A549 (cell line): ENCODE results near the gene MAML3. TPM values are rescaled to one million over a fixed set of nuclear protein-coding genes. Genes with fewer than 3 reads are reported as not detected.
A peak's percentile ranks its signal among the peaks of the same experiment; 100 is the strongest.

Source experiments
- ATAC-seq, 2 experiments: fragments of 200-7000 bp in 1 of 2; fragments of >200 bp in 1 of 2; cut with Nextera tagmentation in 1 of 2; cut with Tn5 transposase in 1 of 2; 3 replicates each; pipeline versions ENCODE4 v1.8.0 to v1.9.1; 2018 to 2020; ENCODE audit warnings: mild to moderate bottlenecking in 1 of 2, moderate library complexity in 1 of 2
- CTCF ChIA-PET: fragments of 300-600 bp; sonication (Branson Sonifier 250); formaldehyde crosslinking; extraction: SDS; loops from one replicate; lab custom pipeline; 2021; ENCODE audit warnings: antibody characterized with exemption, inconsistent platforms; lab: Yijun Ruan, JAX
- POLR2A ChIA-PET: fragments of 350-600 bp; formaldehyde crosslinking; extraction: SDS; loops from one replicate; lab custom pipeline; 2021; ENCODE audit warnings: antibody characterized with exemption, inconsistent platforms; lab: Yijun Ruan, JAX
- DNase-seq, 2 experiments: peaks; one replicate each; pipeline versions ENCODE4 v3.0.0 to v3.0.0-alpha.2; 2011 to 2016; ENCODE audit warnings: low read depth in 1 of 2, low spot score in 1 of 2
- FAIRE-seq: peaks from 2 replicates; lab custom pipeline; 2011; peaks lifted over from hg19 to GRCh38; lab: Jason Lieb, UNC
- H3K27ac ChIP-seq, 2 experiments: fragments of >200 bp; sonication (Bioruptor Twin); formaldehyde crosslinking; 3 replicates each; pipeline ENCODE4 v1.5.1; 2016 to 2017
- H3K4me1 ChIP-seq: fragments of >200 bp; sonication (Bioruptor Twin); formaldehyde crosslinking; 3 replicates; pipeline ENCODE4 v1.6.1; 2016
- H3K4me2 ChIP-seq: fragments of >200 bp; sonication (Bioruptor Twin); formaldehyde crosslinking; 3 replicates; pipeline ENCODE4 v1.6.1; 2016
- H3K4me3 ChIP-seq: fragments of >200 bp; sonication (Bioruptor Twin); formaldehyde crosslinking; 3 replicates; pipeline ENCODE4 v1.5.1; 2016
- H3K9me3 ChIP-seq: fragments of >200 bp; sonication (Bioruptor Twin); formaldehyde crosslinking; 3 replicates; pipeline ENCODE4 v1.6.1; 2016
- BCL3 ChIP-seq: fragments of >200 bp; sonication (Bioruptor Twin); formaldehyde crosslinking; IDR thresholded peaks from 3 replicates; pipeline ENCODE4 v1.6.1; 2016
- BHLHE40 ChIP-seq: IDR thresholded peaks from 2 replicates; pipeline ENCODE4 v1.6.1; 2012; ENCODE audit warnings: low read depth, low read length, inconsistent platforms
- CHD2 ChIP-seq: fragments of 150-350 bp; IDR thresholded peaks from 2 replicates; pipeline ENCODE4 v1.6.1; 2014; ENCODE audit warnings: low read length; ENCODE audit not compliant: partially characterized antibody
- EHMT2 ChIP-seq: fragments of 200-600 bp; sonication (generic); IDR thresholded peaks from 2 replicates; pipeline ENCODE4 v1.6.1; 2016; ENCODE audit warnings: antibody characterized with exemption, low read depth, mild to moderate bottlenecking, moderate library complexity
- EP300 ChIP-seq, 2 experiments: fragments of >200 bp; sonication (Bioruptor Twin); formaldehyde crosslinking; IDR thresholded peaks; 2 replicates in 1 of 2; 3 replicates in 1 of 2; pipeline ENCODE4 v1.6.1; 2016 to 2017
- FOSB ChIP-seq: fragments of 250-450 bp; sonication (Bioruptor Pico); IDR thresholded peaks from 2 replicates; pipeline ENCODE4 v1.5.0; 2020; ENCODE audit warnings: mild to moderate bottlenecking, moderate library complexity
- FOXS1 ChIP-seq: fragments of 250-450 bp; sonication (Bioruptor Pico); IDR thresholded peaks from 2 replicates; pipeline ENCODE4 v1.5.0; 2020; ENCODE audit warnings: mild to moderate bottlenecking, moderate library complexity
- GATA3 ChIP-seq: IDR thresholded peaks from 2 replicates; pipeline ENCODE4 v1.6.1; 2012; ENCODE audit warnings: borderline replicate concordance
- HEYL ChIP-seq: fragments of 250-450 bp; sonication (Bioruptor Pico); IDR thresholded peaks from 2 replicates; pipeline ENCODE4 v1.8.0; 2021; ENCODE audit warnings: mild to moderate bottlenecking, moderate library complexity
- HOXA7 ChIP-seq: fragments of 250-450 bp; sonication (Bioruptor Pico); IDR thresholded peaks from 2 replicates; pipeline ENCODE4 v1.5.0; 2020; ENCODE audit warnings: mild to moderate bottlenecking, moderate library complexity
- HOXB13 ChIP-seq: fragments of 250-450 bp; sonication (Bioruptor Pico); IDR thresholded peaks from 2 replicates; pipeline ENCODE4 v1.5.0; 2020; ENCODE audit warnings: low read depth, mild to moderate bottlenecking, moderate library complexity
- HOXB5 ChIP-seq: fragments of 250-450 bp; sonication (Bioruptor Pico); IDR thresholded peaks from 2 replicates; pipeline ENCODE4 v1.5.0; 2020; ENCODE audit warnings: mild to moderate bottlenecking, moderate library complexity
- JUNB ChIP-seq: fragments of >200 bp; sonication (Bioruptor Twin); formaldehyde crosslinking; IDR thresholded peaks from 2 replicates; pipeline ENCODE4 v1.6.1; 2016
- KDM1A ChIP-seq: fragments of 200-600 bp; sonication (generic); IDR thresholded peaks from 2 replicates; pipeline ENCODE4 v1.6.1; 2016; ENCODE audit warnings: low read depth, mild to moderate bottlenecking
- MYC ChIP-seq: IDR thresholded peaks from 2 replicates; pipeline ENCODE4 v1.6.1; 2012; ENCODE audit warnings: mild to moderate bottlenecking, inconsistent platforms, low read length, improper control_type of control experiment, borderline replicate concordance
- NFE2L2 ChIP-seq: fragments of 150-350 bp; conservative IDR thresholded peaks from 2 replicates; pipeline ENCODE4 v1.6.1; 2014; ENCODE audit warnings: low read length
- PBX3 ChIP-seq: IDR thresholded peaks from 2 replicates; pipeline ENCODE4 v1.6.1; 2012
- POLR2AphosphoS2 ChIP-seq: conservative IDR thresholded peaks from 2 replicates; pipeline ENCODE4 v1.6.1; 2012; ENCODE audit warnings: low read length, improper control_type of control experiment, inconsistent platforms
- RAD21 ChIP-seq, 2 experiments: fragments of >200 bp in 1 of 2; sonication (Bioruptor Twin) in 1 of 2; formaldehyde crosslinking in 1 of 2; IDR thresholded peaks in 1 of 2; conservative IDR thresholded peaks in 1 of 2; 2 replicates in 1 of 2; 3 replicates in 1 of 2; pipeline ENCODE4 v1.6.1; 2012 to 2018; ENCODE audit warnings: inconsistent platforms in 1 of 2
- RARB ChIP-seq: fragments of 250-450 bp; sonication (Bioruptor Pico); IDR thresholded peaks from 2 replicates; pipeline ENCODE4 v1.8.0; 2021; ENCODE audit warnings: mild to moderate bottlenecking, moderate library complexity
- RCOR1 ChIP-seq: fragments of 150-350 bp; IDR thresholded peaks from 2 replicates; pipeline ENCODE4 v1.6.1; 2014; ENCODE audit warnings: antibody characterized with exemption, low read length, low read depth
- RNF2 ChIP-seq: fragments of 200-600 bp; sonication (generic); IDR thresholded peaks from 2 replicates; pipeline ENCODE4 v1.6.1; 2016; ENCODE audit warnings: low read depth, mild to moderate bottlenecking, antibody characterized with exemption, moderate library complexity, borderline replicate concordance
- SMC3 ChIP-seq: fragments of >200 bp; sonication (Bioruptor Twin); formaldehyde crosslinking; IDR thresholded peaks from 3 replicates; pipeline ENCODE4 v1.6.1; 2018; ENCODE audit warnings: inconsistent platforms
- SREBF2 ChIP-seq: fragments of 450-650 bp; IDR thresholded peaks from 2 replicates; pipeline ENCODE4 v1.6.1; 2014; ENCODE audit warnings: mild to moderate bottlenecking, moderate library complexity
- TFCP2L1 ChIP-seq: fragments of 250-450 bp; sonication (Bioruptor Pico); IDR thresholded peaks from 2 replicates; pipeline ENCODE4 v1.5.0; 2021; ENCODE audit warnings: mild to moderate bottlenecking
- TP53 ChIP-seq: fragments of 250-450 bp; sonication (Bioruptor Pico); IDR thresholded peaks from 2 replicates; pipeline ENCODE4 v1.5.0; 2021; ENCODE audit warnings: mild to moderate bottlenecking, moderate library complexity
- ZSCAN20 ChIP-seq: fragments of 250-450 bp; sonication (Bioruptor Pico); IDR thresholded peaks from 2 replicates; pipeline ENCODE4 v1.8.0; 2022; ENCODE audit warnings: mild to moderate bottlenecking, moderate library complexity
- WGBS: methylation state at CpG from one replicate; pipeline ENCODE4 v1.1.6; 2017; ENCODE audit errors: missing lambda C conversion rate; 5-methylcytosine and 5-hydroxymethylcytosine counted together
- polyA plus RNA-seq, 4 experiments: library from polyadenylated mRNA; depleted of rRNA in 3 of 4; stranded (reverse); fragments of >200 nt; fragmentation: RNase III in 1 of 4; extraction: RNeasy Plus Mini Kit Qiagen cat#74134 plus additional on column Dnase treatment in 1 of 4; gene quantifications; 2 replicates in 3 of 4; 3 replicates in 1 of 4; pipeline ENCODE4 v1.2.3, GENCODE V29; 2011 to 2017
- TF ChIP-seq, protein P1 (sequence below): fragments of 250-450 bp; sonication (Bioruptor Pico); IDR thresholded peaks from 2 replicates; pipeline ENCODE4 v1.5.0; 2020; ENCODE audit warnings: low read depth, mild to moderate bottlenecking, moderate library complexity
- TF ChIP-seq, protein P2 (sequence below): fragments of 450-650 bp; IDR thresholded peaks from 2 replicates; pipeline ENCODE4 v1.6.1; 2014; ENCODE audit warnings: antibody characterized with exemption

The MAML3 gene
- polyA plus RNA-seq, 2 of the 4 experiments (the other 2 are of a cell fraction), result 9.0 to 22.2 TPM

DNA sequence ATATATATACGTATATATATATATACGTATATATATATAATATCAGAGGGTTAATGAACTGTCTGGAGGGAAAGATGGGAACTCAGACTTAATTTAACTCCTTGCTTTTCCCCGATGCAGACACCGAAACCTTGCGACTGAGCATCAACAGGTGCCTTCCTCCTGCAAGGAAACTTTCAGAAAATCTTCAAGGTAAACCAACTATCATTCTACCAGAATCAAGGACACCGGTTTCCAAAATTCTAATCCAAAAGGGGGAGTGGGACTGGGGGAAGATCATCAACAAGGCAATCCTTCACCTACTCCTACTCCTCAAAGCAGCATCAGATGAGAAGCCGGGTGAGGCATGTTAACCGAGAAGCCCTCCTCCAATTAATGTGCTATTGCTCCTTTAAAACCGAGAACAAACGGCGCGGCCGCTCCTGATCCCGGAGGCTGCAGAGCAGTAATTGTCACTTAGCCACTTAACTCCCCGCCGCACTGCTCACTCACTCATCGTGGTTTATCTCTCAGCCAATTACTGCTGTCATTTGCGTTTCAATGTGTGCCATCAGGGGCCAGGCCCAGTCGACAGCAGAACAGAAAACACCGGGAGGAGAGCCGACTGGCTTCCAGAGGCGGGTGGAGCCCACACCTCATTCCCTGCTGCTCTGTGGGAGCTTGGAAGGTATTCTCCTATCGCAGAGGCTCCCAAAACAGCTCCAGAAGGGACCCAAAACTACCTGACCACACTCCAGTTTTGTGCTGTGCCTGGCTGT, 61.7 kb downstream of the MAML3 start:
- no peaks in the 10 kb centered on the region for H3K9me3 ChIP-seq
- peak overlapping the region; percentile 97 to 99 for H3K27ac ChIP-seq
- CTCF ChIA-PET, result no interaction called here
- H3K4me3 ChIP-seq, result peak overlapping the region; percentile 18; the same call in 2 of the 3 replicates
- DNase-seq, result peak in 1 of 2 experiments; percentile 53
- POLR2A ChIA-PET, result no interaction called here
- no peak for FAIRE-seq
- H3K4me1 ChIP-seq, result peaks cover 98% of the 10 kb centered on the region
- TF ChIP-seq FOSB (0 out of 2 replicates have a peak, but pooled peaks have one; percentile 33), RAD21 (conservative IDR thresholded peaks at IDR 0.05 in 1 of 2, IDR thresholded peaks at IDR 0.05 in 1 of 2) (peak in 1 of 2 experiments; percentile 25; a peak in 1 of 5 replicates), BCL3 (no peak), JUNB (no peak), EP300 (IDR thresholded peaks at IDR 0.05) (no peak), HOXB5 (CRISPR knock-in tag) (no peak), BHLHE40 (no peak), RNF2 (no peak), TP53 (CRISPR knock-in tag) (no peak), RCOR1 (no peak), SREBF2 (no peak), CHD2 (no peak), HOXA7 (CRISPR knock-in tag) (no peak), ZSCAN20 (CRISPR knock-in tag) (no peak), FOXS1 (CRISPR knock-in tag) (no peak), POLR2AphosphoS2 (no peak)
- peak overlapping the region; percentile 88 for H3K4me2 ChIP-seq
- 20% methylated on average over 19 of the region's 23 CpGs for WGBS
- ATAC-seq, result 0 out of 6 replicates have a peak, but pooled peaks of 1 of the 2 experiments have one; percentile 2

GRCh38 chr4:140091305-140091704, 62.7 kb downstream of the MAML3 start:
- H3K27ac ChIP-seq, result peak overlapping the region; percentile 97 to 99
- DNase-seq (no peak), FAIRE-seq (no peak), ATAC-seq (no peak)
- TF ChIP-seq MYC (no peak), SREBF2 (no peak), KDM1A (no peak), JUNB (no peak), TFCP2L1 (CRISPR knock-in tag) (no peak)
- TF ChIP-seq, protein P1, sequence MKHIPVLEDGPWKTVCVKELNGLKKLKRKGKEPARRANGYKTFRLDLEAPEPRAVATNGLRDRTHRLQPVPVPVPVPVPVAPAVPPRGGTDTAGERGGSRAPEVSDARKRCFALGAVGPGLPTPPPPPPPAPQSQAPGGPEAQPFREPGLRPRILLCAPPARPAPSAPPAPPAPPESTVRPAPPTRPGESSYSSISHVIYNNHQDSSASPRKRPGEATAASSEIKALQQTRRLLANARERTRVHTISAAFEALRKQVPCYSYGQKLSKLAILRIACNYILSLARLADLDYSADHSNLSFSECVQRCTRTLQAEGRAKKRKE, result no peak
- CTCF ChIA-PET, result interaction anchor here (0.6 to 1.3 kb wide), 7 partner anchors 16 to 435 kb away, joined by 3 to 5 read pairs (median 3); no protein-coding TSS in a partner anchor
- peaks cover 98% of the 10 kb centered on the region for H3K4me1 ChIP-seq
- POLR2A ChIA-PET, result interaction anchor here (0.8 to 0.9 kb wide), 2 partner anchors 57 to 91 kb away, joined by 3 to 4 read pairs; no protein-coding TSS in a partner anchor
- H3K9me3 ChIP-seq, result no peaks in the 10 kb centered on the region
- H3K4me3 ChIP-seq, result no peak overlapping the region
- peak overlapping the region; percentile 88 for H3K4me2 ChIP-seq

GRCh38 chr4:140090215-140090731, 63.7 kb downstream of the MAML3 start:
- Histone ChIP-seq H3K9me3 (no peaks in the 10 kb centered on the region), H3K4me1 (peaks cover 99% of the 10 kb centered on the region), H3K27ac (peak overlapping the region; percentile 97 to 99), H3K4me3 (no peak overlapping the region), H3K4me2 (peak overlapping the region; percentile 88)
- 11% methylated on average over 5 of the region's 5 CpGs for whole genome bisulfite sequencing
- CTCF ChIA-PET, result interaction anchor here (0.7 to 1.3 kb wide), 6 partner anchors 15 to 77 kb away, joined by 3 to 5 read pairs (median 3); no protein-coding TSS in a partner anchor
- FAIRE-seq, result peak; percentile 43
- DNase-seq, result peak; percentile 58 to 84
- ATAC-seq, result peak; percentile 14 to 62; a peak in 5 of 6 replicates
- POLR2A ChIA-PET, result interaction anchor here (0.8 to 1.3 kb wide), 2 partner anchors 22 to 60 kb away, joined by 3 to 5 read pairs; no protein-coding TSS in a partner anchor
- TF ChIP-seq SMC3 (peak; percentile 11; the same call in 1 of the 3 replicates), GATA3 (peak; percentile 97), HEYL (CRISPR knock-in tag) (no peak), JUNB (peak; percentile 69), HOXB13 (CRISPR knock-in tag) (no peak), MYC (no peak), NFE2L2 (0 out of 2 replicates have a peak, but pooled peaks have one; percentile 37), RAD21 (conservative IDR thresholded peaks at IDR 0.05 in 1 of 2, IDR thresholded peaks at IDR 0.05 in 1 of 2) (0 out of 5 replicates have a peak, but pooled peaks have one; percentile 3 to 22), PBX3 (0 out of 2 replicates have a peak, but pooled peaks have one; percentile 19), EHMT2 (no peak), RARB (CRISPR knock-in tag) (no peak), RCOR1 (no peak)
- TF ChIP-seq, protein P2, sequence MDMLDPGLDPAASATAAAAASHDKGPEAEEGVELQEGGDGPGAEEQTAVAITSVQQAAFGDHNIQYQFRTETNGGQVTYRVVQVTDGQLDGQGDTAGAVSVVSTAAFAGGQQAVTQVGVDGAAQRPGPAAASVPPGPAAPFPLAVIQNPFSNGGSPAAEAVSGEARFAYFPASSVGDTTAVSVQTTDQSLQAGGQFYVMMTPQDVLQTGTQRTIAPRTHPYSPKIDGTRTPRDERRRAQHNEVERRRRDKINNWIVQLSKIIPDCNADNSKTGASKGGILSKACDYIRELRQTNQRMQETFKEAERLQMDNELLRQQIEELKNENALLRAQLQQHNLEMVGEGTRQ, result no peak
